Spleen (tissue), 7 donors: ENCODE measurements around the gene ZNF816.

Source experiments
- CTCF ChIP-seq, 11 experiments: fragments of 200-600 bp in 7 of 11; fragments of 450-650 bp in 4 of 11; sonication (generic) in 4 of 11; IDR thresholded peaks in 8 of 11; conservative IDR thresholded peaks in 3 of 11; 1 replicate in 7 of 11; 2 replicates in 4 of 11; pipeline versions ENCODE4 v1.4.0 to v1.8.0; 2016 to 2021; ENCODE audit warnings: antibody characterized with exemption in 11 of 11, inconsistent platforms in 4 of 11, mild to moderate bottlenecking in 1 of 11
- POLR2A ChIP-seq, 3 donors: fragments of 450-650 bp; IDR thresholded peaks; one replicate each; pipeline ENCODE4 v1.5.1; 2017; ENCODE audit warnings: antibody characterized with exemption in 3 of 3, mild to moderate bottlenecking in 1 of 3
- donor health status: DM: no; HTN: no; CAD: no; lungs with moderate emphysema.
- donor health status: DM: no; HTN: no; CAD: no.
- donor health status: DM: no; HTN: no; CAD: no.

GRCh38 chr19:52967772-52968171, 5.1 kb upstream of the ZNF816 start:
- no peak for TF ChIP-seq CTCF (IDR thresholded peaks at IDR 0.05 in 8 of 11, conservative IDR thresholded peaks at IDR 0.05 in 3 of 11)
- no peak for TF ChIP-seq POLR2A (IDR thresholded peaks at IDR 0.05)
